K562 (cell line): ENCODE data around the gene RPS27. TPM values are rescaled to one million over a fixed set of nuclear protein-coding genes. Genes with fewer than 3 reads are reported as not detected.
A peak's percentile ranks its signal among the peaks of the same experiment; 100 is the strongest.

Source experiments
- ARID2 ChIP-seq: fragments of 450-650 bp; IDR thresholded peaks from 2 replicates; pipeline ENCODE4 v1.6.1; 2017; ENCODE audit warnings: antibody characterized with exemption, mild to moderate bottlenecking
- ATF1 ChIP-seq, 2 experiments: fragments of 450-650 bp in 1 of 2; IDR thresholded peaks; 2 replicates each; pipeline ENCODE4 v1.6.1; 2016; ENCODE audit warnings: missing compliant biosample characterization in 1 of 2, missing genetic modification characterization in 1 of 2
- BCOR ChIP-seq: fragments of 450-650 bp; IDR thresholded peaks from 2 replicates; pipeline ENCODE4 v1.6.1; 2016
- BRF1 ChIP-seq: IDR thresholded peaks from 3 replicates; pipeline ENCODE4 v1.6.1; 2011; ENCODE audit warnings: borderline replicate concordance, mild to moderate bottlenecking; ENCODE audit not compliant: insufficient read length; ENCODE audit errors: extremely low read depth
- CBX3 ChIP-seq, 2 experiments: IDR thresholded peaks; 1 replicate in 1 of 2; 2 replicates in 1 of 2; pipeline ENCODE4 v1.6.1; 2012; ENCODE audit warnings: inconsistent platforms in 2 of 2, low read length in 2 of 2, borderline replicate concordance in 1 of 2, control low read depth in 1 of 2
- GATAD2A ChIP-seq: fragments of 450-650 bp; IDR thresholded peaks from 2 replicates; pipeline ENCODE4 v1.6.1; 2017
- KAT7 ChIP-seq: sonication (generic); formaldehyde crosslinking; IDR thresholded peaks from 2 replicates; pipeline ENCODE4 v1.8.0; 2022; ENCODE audit warnings: missing genetic modification reagents, mild to moderate bottlenecking, borderline replicate concordance
- MYC ChIP-seq, 2 experiments: fragments of 250-450 bp in 1 of 2; sonication (Bioruptor Pico) in 1 of 2; IDR thresholded peaks; 2 replicates each; pipeline versions ENCODE4 v1.5.1 to v1.6.1; 2012 to 2021; ENCODE audit warnings: low read depth in 2 of 2, borderline replicate concordance in 1 of 2, improper control_type of control experiment in 1 of 2, low read length in 1 of 2, mild to moderate bottlenecking in 1 of 2, moderate library complexity in 1 of 2
- NFIC ChIP-seq: fragments of 450-650 bp; IDR thresholded peaks from 2 replicates; pipeline ENCODE4 v1.6.1; 2017; ENCODE audit warnings: mild to moderate bottlenecking, inconsistent platforms
- TCF3 ChIP-seq: sonication (generic); formaldehyde crosslinking; IDR thresholded peaks from 2 replicates; pipeline ENCODE4 v1.4.0; 2020; ENCODE audit warnings: mild to moderate bottlenecking, missing genetic modification reagents
- TEAD1 ChIP-seq, 2 experiments: fragments of 450-650 bp in 1 of 2; sonication (generic) in 1 of 2; formaldehyde crosslinking; IDR thresholded peaks; 2 replicates each; pipeline versions ENCODE4 v1.4.0 to v1.8.0; 2020 to 2022; ENCODE audit warnings: mild to moderate bottlenecking in 2 of 2, missing genetic modification reagents in 1 of 2
- TEAD2 ChIP-seq: fragments of 450-650 bp; IDR thresholded peaks from 2 replicates; pipeline ENCODE4 v1.6.1; 2016; ENCODE audit warnings: missing genetic modification characterization, control low read depth, missing compliant biosample characterization
- polyA plus RNA-seq, 8 experiments: library from polyadenylated mRNA; depleted of rRNA in 4 of 8; stranded (reverse) in 5 of 8; unstranded in 3 of 8; fragments of >200 nt; fragmentation: Nextera tagmentation in 2 of 8; fragmentation: Illumina TruSeq in 1 of 8; extraction: Ambion mirVana in 2 of 8; extraction: Trizol in 1 of 8; gene quantifications; 2 replicates each; pipeline versions ENCODE4 v1.2.1 to v1.2.3, GENCODE V29; 2011 to 2014; ENCODE audit warnings: inconsistent platforms in 1 of 8, missing spikeins in 1 of 8
- total RNA-seq, 7 experiments: library from RNA; depleted of rRNA in 6 of 7; stranded (reverse); fragments of >200 nt in 6 of 7; fragmentation: Illumina TruSeq in 2 of 7; extraction: Trizol in 2 of 7; gene quantifications; 2 replicates each; pipeline versions ENCODE4 v1.2.1 to v1.2.3, GENCODE V29; 2011 to 2021; ENCODE audit warnings: low replicate concordance in 1 of 7
- TF ChIP-seq, protein P1 (sequence below), 2 experiments: fragments of 450-650 bp; IDR thresholded peaks; 2 replicates each; pipeline ENCODE4 v1.6.1; 2018; ENCODE audit warnings: mild to moderate bottlenecking in 2 of 2, low read depth in 1 of 2; ENCODE audit not compliant: partially characterized antibody in 2 of 2
- TF ChIP-seq, protein P2 (sequence below): fragments of 450-650 bp; formaldehyde crosslinking; IDR thresholded peaks from 2 replicates; pipeline ENCODE4 v1.4.0; 2020; ENCODE audit warnings: mild to moderate bottlenecking, moderate library complexity
- TF ChIP-seq, protein P3 (sequence below): sonication (generic); formaldehyde crosslinking; IDR thresholded peaks from 2 replicates; pipeline ENCODE4 v1.8.0; 2022; ENCODE audit warnings: mild to moderate bottlenecking, missing genetic modification reagents

RPS27 gene
- total and polyA plus RNA-seq, 9 of the 15 experiments (the other 6 are each of a cell fraction or from before 2014, with no cell fraction given), result 2,091 to 9,377 (median 6,706) TPM

DNA sequence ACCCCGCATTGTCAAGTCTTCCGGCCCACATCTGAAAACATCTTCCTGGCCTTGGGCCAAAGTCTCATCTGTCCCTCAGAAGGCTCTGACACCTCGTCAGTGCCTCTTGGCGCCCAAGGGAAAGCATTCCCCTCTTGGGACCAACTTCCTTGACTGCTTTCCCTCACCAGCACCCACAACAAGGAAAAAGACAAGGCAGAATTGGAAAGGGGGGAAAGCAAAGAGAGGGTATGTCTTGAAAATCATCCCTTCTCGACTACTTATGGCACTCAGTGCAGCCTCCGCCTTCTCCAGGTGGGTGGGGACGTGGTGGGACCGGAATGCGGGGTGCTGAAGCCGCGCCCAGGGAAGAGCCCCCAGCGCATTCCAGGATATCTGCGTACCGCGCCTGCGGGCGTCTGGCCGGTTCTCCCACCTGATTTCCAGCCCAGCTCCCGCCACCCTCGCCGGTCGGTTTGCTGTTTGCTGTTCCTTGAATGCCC, 26.7 kb upstream of the RPS27 start (continued):
- TF ChIP-seq TCF3 (CRISPR knock-in tag), result 0 out of 2 replicates have a peak, but pooled peaks have one; percentile 12
- peak; percentile 99 for TF ChIP-seq NFIC
- TF ChIP-seq, protein P1, sequence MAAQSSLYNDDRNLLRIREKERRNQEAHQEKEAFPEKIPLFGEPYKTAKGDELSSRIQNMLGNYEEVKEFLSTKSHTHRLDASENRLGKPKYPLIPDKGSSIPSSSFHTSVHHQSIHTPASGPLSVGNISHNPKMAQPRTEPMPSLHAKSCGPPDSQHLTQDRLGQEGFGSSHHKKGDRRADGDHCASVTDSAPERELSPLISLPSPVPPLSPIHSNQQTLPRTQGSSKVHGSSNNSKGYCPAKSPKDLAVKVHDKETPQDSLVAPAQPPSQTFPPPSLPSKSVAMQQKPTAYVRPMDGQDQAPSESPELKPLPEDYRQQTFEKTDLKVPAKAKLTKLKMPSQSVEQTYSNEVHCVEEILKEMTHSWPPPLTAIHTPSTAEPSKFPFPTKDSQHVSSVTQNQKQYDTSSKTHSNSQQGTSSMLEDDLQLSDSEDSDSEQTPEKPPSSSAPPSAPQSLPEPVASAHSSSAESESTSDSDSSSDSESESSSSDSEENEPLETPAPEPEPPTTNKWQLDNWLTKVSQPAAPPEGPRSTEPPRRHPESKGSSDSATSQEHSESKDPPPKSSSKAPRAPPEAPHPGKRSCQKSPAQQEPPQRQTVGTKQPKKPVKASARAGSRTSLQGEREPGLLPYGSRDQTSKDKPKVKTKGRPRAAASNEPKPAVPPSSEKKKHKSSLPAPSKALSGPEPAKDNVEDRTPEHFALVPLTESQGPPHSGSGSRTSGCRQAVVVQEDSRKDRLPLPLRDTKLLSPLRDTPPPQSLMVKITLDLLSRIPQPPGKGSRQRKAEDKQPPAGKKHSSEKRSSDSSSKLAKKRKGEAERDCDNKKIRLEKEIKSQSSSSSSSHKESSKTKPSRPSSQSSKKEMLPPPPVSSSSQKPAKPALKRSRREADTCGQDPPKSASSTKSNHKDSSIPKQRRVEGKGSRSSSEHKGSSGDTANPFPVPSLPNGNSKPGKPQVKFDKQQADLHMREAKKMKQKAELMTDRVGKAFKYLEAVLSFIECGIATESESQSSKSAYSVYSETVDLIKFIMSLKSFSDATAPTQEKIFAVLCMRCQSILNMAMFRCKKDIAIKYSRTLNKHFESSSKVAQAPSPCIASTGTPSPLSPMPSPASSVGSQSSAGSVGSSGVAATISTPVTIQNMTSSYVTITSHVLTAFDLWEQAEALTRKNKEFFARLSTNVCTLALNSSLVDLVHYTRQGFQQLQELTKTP (IDR thresholded peaks at IDR 0.05; ENCODE audit: low read depth in 1 of 2, partially characterized antibody in 2 of 2), result peak in 1 of 2 experiments; percentile 25
- TF ChIP-seq KAT7 (CRISPR knock-in tag), result peak; percentile 72; the same call in 1 of the 2 replicates
- TF ChIP-seq, protein P2, sequence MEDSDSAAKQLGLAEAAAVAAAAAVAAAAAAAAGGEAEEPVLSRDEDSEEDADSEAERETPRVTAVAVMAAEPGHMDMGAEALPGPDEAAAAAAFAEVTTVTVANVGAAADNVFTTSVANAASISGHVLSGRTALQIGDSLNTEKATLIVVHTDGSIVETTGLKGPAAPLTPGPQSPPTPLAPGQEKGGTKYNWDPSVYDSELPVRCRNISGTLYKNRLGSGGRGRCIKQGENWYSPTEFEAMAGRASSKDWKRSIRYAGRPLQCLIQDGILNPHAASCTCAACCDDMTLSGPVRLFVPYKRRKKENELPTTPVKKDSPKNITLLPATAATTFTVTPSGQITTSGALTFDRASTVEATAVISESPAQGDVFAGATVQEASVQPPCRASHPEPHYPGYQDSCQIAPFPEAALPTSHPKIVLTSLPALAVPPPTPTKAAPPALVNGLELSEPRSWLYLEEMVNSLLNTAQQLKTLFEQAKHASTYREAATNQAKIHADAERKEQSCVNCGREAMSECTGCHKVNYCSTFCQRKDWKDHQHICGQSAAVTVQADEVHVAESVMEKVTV (CRISPR knock-in tag), result no peak
- no peak for TF ChIP-seq MYC (IDR thresholded peaks at IDR 0.05; ENCODE audit: low read depth, low read length)
- 0 out of 2 replicates have a peak, but pooled peaks have one; percentile 35 for TF ChIP-seq MYC (CRISPR knock-in tag; IDR thresholded peaks at IDR 0.05; ENCODE audit: borderline replicate concordance, low read depth)
- peak; percentile 22; the same call in 1 of the 2 replicates for TF ChIP-seq ARID2
- no peak for TF ChIP-seq TEAD2 (tag)
- TF ChIP-seq GATAD2A, result no peak
- TF ChIP-seq CBX3 (IDR thresholded peaks at IDR 0.05; ENCODE audit: borderline replicate concordance in 1 of 2, low read length in 2 of 2), result peak in 1 of 2 experiments; percentile 18; a peak in 1 of 3 replicates
- TF ChIP-seq, protein P3, sequence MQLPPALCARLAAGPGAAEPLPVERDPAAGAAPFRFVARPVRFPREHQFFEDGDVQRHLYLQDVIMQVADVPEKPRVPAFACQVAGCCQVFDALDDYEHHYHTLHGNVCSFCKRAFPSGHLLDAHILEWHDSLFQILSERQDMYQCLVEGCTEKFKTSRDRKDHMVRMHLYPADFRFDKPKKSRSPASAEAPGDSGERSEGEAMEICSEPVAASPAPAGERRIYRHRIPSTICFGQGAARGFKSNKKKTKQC (CRISPR knock-in tag), result no peak
- 0 out of 2 replicates have a peak, but pooled peaks have one; percentile 4 for TF ChIP-seq BCOR
- TF ChIP-seq TEAD1 (CRISPR knock-in tag; IDR thresholded peaks at IDR 0.05), result no peak
- no peak for TF ChIP-seq BRF1
- no peak for TF ChIP-seq ATF1 (CRISPR knock-in tag; IDR thresholded peaks at IDR 0.05)
- 0 out of 2 replicates have a peak, but pooled peaks have one; percentile 57 for TF ChIP-seq ATF1 (tag; IDR thresholded peaks at IDR 0.05)
- TF ChIP-seq, all 486 proteins: peak for 31
